Measurements from ENCODE around the gene RALA. TPM values are rescaled to one million over a fixed set of nuclear protein-coding genes. Genes with fewer than 3 reads are reported as not detected.
A peak's percentile ranks its signal among the peaks of the same experiment; 100 is the strongest.

Gene RALA
- 10 to 100 TPM; 21.0 to 23.9 (median 22.4) TPM for total RNA-seq
- 20.9 TPM for polyA plus RNA-seq
- long read RNA-seq, donor 1, transcript RALA-201 (5 exons, 2,880 nt) = major isoform, 53 of 58 reads
- long read RNA-seq, donor 1, partial matches to known transcripts = 3 of 58 reads
- long read RNA-seq, donor 1, other reads (novel, unspliced or antisense) = 2 of 58 reads
- long read RNA-seq, donor 2, transcript RALA-201 (5 exons, 2,880 nt) = major isoform, 17 of 20 reads
- long read RNA-seq, donor 2, partial matches to known transcripts = 1 of 20 reads
- long read RNA-seq, donor 2, other reads (novel, unspliced or antisense) = 2 of 20 reads
- long read RNA-seq, donor 3, transcript RALA-201 (5 exons, 2,880 nt) = major isoform, 82 of 99 reads
- long read RNA-seq, donor 3, partial matches to known transcripts = 6 of 99 reads
- long read RNA-seq, donor 3, other reads (novel, unspliced or antisense) = 11 of 99 reads
- long read RNA-seq, donor 4, transcript RALA-201 (5 exons, 2,880 nt) = major isoform, 28 of 31 reads
- long read RNA-seq, donor 4, partial matches to known transcripts = 1 of 31 reads
- long read RNA-seq, donor 4, other reads (novel, unspliced or antisense) = 2 of 31 reads

DNA sequence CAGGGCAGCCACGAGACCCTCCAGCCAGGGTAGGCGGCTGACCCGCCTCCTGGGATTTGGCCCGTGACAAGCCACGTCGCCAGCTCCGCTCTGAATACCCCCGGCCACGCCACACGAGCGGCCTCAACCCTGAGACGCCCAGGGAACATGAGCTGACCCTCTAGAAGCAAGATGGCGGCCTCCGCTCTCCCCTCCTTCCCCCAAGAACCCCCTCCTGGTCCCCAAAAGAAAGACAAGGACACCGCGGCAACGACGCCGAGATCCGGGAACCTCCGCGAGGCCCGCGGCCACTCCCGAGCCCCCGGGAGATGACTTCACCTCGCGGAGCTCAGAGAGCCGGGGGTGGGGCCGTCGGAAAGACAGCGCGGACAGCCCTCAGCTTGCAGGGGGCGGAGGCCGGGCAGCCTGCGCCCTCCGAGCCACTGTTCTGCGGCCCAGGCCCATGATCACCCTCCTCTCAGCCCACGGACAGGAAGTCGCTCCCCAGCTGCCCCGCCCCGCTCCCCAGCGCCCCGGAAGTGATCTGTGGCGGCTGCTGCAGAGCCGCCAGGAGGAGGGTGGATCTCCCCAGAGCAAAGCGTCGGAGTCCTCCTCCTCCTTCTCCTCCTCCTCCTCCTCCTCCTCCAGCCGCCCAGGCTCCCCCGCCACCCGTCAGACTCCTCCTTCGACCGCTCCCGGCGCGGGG is at the start of gene RALA:
Gene RALA, plus strand, starts transcription at position 526 of the 685 bp plus-strand sequence. CDS start 63,096 bp downstream, outside the sequence.
- intact Hi-C loops (cut with DNase I) = loop anchor here in 1 of 4 donors (5.0 kb wide), 1 partner anchor 109 kb away; no protein-coding TSS in a partner anchor
- H3K4me3 ChIP-seq (ENCODE audit: low read length) = peak within 1 kb of the TSS; percentile 76
- H3K9me3 ChIP-seq (ENCODE audit: control insufficient read depth, low read length) = no peaks in the 10 kb centered on the region
- no peaks in the 10 kb centered on the region for H3K27me3 ChIP-seq (ENCODE audit: control insufficient read depth, insufficient read depth)
- whole genome bisulfite sequencing = 2% methylated on average over 56 of the region's 56 CpGs
- DNase-seq = peak; percentile 95 to 98 (median 97)
- peak; percentile 99 for ATAC-seq
- H3K27ac ChIP-seq (ENCODE audit: low read length) = peak within 1 kb of the TSS; percentile 95
- peaks cover 3% of the 10 kb centered on the region for H3K4me1 ChIP-seq (ENCODE audit: control insufficient read depth, insufficient read depth, low read length)

- H3K9me3 ChIP-seq (ENCODE audit: control insufficient read depth, low read length) = no peaks in the 10 kb centered on the region
- no peak overlapping the region for H3K4me3 ChIP-seq (ENCODE audit: low read length)
- no peaks in the 10 kb centered on the region for H3K4me1 ChIP-seq (ENCODE audit: control insufficient read depth, insufficient read depth, low read length)
- H3K27ac ChIP-seq (ENCODE audit: low read length) = no peak overlapping the region
- intact Hi-C loops (cut with DNase I) = no loop called here
- H3K27me3 ChIP-seq (ENCODE audit: control insufficient read depth, insufficient read depth) = no peaks in the 10 kb centered on the region
- 100% methylated on average over 2 of the region's 2 CpGs for WGBS
- DNase-seq (no peak), ATAC-seq (no peak)
Measured at GRCh38 chr7:39574673-39575349, 48.6 kb upstream of the RALA start.

DNA sequence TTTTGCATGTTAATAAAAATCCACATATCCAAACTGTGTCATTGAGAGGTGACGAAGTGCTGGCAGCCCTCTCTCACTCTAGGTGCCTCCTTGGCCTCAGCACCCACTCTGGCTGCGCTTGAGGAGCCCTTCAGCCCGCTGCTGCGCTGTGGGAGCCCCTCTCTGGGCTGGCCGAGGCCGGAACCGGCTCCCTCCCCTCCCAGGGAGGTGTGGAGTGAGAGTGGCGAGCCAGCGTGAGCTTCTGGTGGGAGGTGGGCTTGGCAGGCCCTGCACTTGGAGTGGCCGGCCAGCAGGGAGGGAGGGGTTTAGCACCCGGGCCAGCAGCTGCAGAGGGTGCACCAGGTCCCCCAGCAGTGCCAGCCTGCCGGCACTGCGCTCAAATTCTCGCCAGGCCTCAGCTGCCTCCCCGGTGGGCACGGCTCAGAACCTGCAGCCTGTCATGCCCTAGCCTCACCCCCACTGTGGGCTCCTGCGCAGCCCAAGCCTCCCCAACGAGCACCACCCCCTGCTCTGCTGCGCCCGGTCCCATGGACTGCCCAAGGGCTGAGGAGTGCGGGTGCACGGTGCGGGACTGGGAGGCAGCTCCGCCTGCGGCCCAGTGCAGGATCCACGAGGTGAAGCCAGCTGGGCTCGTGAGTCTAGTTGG is 46.0 kb upstream of the RALA start:
- DNase-seq (peak in 2 of 3 donors; percentile 19 to 54), ATAC-seq (no peak)
- Histone ChIP-seq H3K4me3 (ENCODE audit: low read length) (no peak overlapping the region), H3K27ac (ENCODE audit: low read length) (no peak overlapping the region), H3K9me3 (ENCODE audit: control insufficient read depth, low read length) (no peaks in the 10 kb centered on the region), H3K27me3 (ENCODE audit: control insufficient read depth, insufficient read depth) (no peaks in the 10 kb centered on the region), H3K4me1 (ENCODE audit: control insufficient read depth, insufficient read depth, low read length) (no peaks in the 10 kb centered on the region)
- WGBS = 94% methylated on average over 27 of the region's 27 CpGs
- intact Hi-C loops (cut with DNase I) = no loop called here

- DNase-seq (peak; percentile 72 to 80 (median 78)), ATAC-seq (peak; percentile 89 to 92)
- H3K4me1 ChIP-seq (ENCODE audit: control insufficient read depth, insufficient read depth, low read length) = no peaks in the 10 kb centered on the region
- WGBS = 21% methylated on average over 8 of the region's 8 CpGs
- H3K4me3 ChIP-seq (ENCODE audit: low read length) = no peak overlapping the region
- H3K27ac ChIP-seq (ENCODE audit: low read length) = no peak overlapping the region
- no peaks in the 10 kb centered on the region for H3K9me3 ChIP-seq (ENCODE audit: control insufficient read depth, low read length)
- intact Hi-C loops (cut with DNase I) = loop anchor here (2.0 to 5.0 kb wide), 2 partner anchors 166 to 167 kb away; no protein-coding TSS in a partner anchor
- H3K27me3 ChIP-seq (ENCODE audit: control insufficient read depth, insufficient read depth) = no peaks in the 10 kb centered on the region
Measured at GRCh38 chr7:39580149-39580874, 43.1 kb upstream of the RALA start.

GRCh38 chr7:39582536-39582935 is 40.8 kb upstream of the RALA start:
- Histone ChIP-seq H3K27ac (ENCODE audit: low read length) (no peak overlapping the region), H3K9me3 (ENCODE audit: control insufficient read depth, low read length) (no peaks in the 10 kb centered on the region), H3K27me3 (ENCODE audit: control insufficient read depth, insufficient read depth) (no peaks in the 10 kb centered on the region), H3K4me1 (ENCODE audit: control insufficient read depth, insufficient read depth, low read length) (no peaks in the 10 kb centered on the region), H3K4me3 (ENCODE audit: low read length) (no peak overlapping the region)
- 90% methylated on average over 2 of the region's 2 CpGs for WGBS
- intact Hi-C loops (cut with DNase I) = loop anchor here in 1 of 4 donors (5.0 kb wide), 1 partner anchor 165 kb away; no protein-coding TSS in a partner anchor
- DNase-seq (no peak), ATAC-seq (no peak)

DNA sequence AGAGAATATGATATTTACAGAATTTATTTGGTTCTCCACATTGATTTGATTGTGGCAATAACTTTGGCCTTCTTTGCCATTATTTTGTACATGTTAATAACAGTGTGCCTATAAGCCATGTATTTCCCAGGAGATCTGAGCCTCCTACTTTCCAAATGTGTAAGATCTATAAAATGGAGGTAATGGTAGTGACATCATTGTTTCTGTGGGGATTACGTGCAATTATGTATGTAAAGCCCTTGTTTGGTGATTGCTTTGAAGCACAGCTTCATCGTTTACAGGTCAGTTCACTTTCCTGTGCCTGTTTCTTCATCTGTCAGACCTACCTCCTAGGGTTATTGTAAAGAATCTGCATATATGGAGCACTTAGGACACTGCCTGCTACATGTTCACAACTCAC is 39.8 kb upstream of the RALA start:
- Histone ChIP-seq H3K4me1 (ENCODE audit: control insufficient read depth, insufficient read depth, low read length) (no peaks in the 10 kb centered on the region), H3K9me3 (ENCODE audit: control insufficient read depth, low read length) (no peaks in the 10 kb centered on the region), H3K27me3 (ENCODE audit: control insufficient read depth, insufficient read depth) (no peaks in the 10 kb centered on the region), H3K27ac (ENCODE audit: low read length) (no peak overlapping the region), H3K4me3 (ENCODE audit: low read length) (no peak overlapping the region)
- WGBS = 82% methylated on average over 2 of the region's 2 CpGs
- intact Hi-C loops (cut with DNase I) = loop anchor here in 1 of 4 donors (5.0 kb wide), 1 partner anchor 164 kb away; no protein-coding TSS in a partner anchor
- no peak for ATAC-seq
- DNase-seq = no peak

- no peak for ATAC-seq
- Histone ChIP-seq H3K27me3 (ENCODE audit: control insufficient read depth, insufficient read depth) (no peaks in the 10 kb centered on the region), H3K4me3 (ENCODE audit: low read length) (no peak overlapping the region), H3K9me3 (ENCODE audit: control insufficient read depth, low read length) (no peaks in the 10 kb centered on the region), H3K4me1 (ENCODE audit: control insufficient read depth, insufficient read depth, low read length) (peaks cover 2% of the 10 kb centered on the region), H3K27ac (ENCODE audit: low read length) (no peak overlapping the region)
- intact Hi-C loops (cut with DNase I) = no loop called here
- no peak for DNase-seq
Measured at GRCh38 chr7:39587393-39587792, 36.0 kb upstream of the RALA start.

GRCh38 chr7:39588416-39588815 is 35.0 kb upstream of the RALA start:
- no peaks in the 10 kb centered on the region for H3K27me3 ChIP-seq (ENCODE audit: control insufficient read depth, insufficient read depth)
- WGBS = 63% methylated on average over 5 of the region's 5 CpGs
- no peak for DNase-seq
- H3K27ac ChIP-seq (ENCODE audit: low read length) = no peak overlapping the region
- peaks cover 2% of the 10 kb centered on the region for H3K4me1 ChIP-seq (ENCODE audit: control insufficient read depth, insufficient read depth, low read length)
- intact Hi-C loops (cut with DNase I) = no loop called here
- H3K9me3 ChIP-seq (ENCODE audit: control insufficient read depth, low read length) = no peaks in the 10 kb centered on the region
- no peak overlapping the region for H3K4me3 ChIP-seq (ENCODE audit: low read length)
- no peak for ATAC-seq

DNA sequence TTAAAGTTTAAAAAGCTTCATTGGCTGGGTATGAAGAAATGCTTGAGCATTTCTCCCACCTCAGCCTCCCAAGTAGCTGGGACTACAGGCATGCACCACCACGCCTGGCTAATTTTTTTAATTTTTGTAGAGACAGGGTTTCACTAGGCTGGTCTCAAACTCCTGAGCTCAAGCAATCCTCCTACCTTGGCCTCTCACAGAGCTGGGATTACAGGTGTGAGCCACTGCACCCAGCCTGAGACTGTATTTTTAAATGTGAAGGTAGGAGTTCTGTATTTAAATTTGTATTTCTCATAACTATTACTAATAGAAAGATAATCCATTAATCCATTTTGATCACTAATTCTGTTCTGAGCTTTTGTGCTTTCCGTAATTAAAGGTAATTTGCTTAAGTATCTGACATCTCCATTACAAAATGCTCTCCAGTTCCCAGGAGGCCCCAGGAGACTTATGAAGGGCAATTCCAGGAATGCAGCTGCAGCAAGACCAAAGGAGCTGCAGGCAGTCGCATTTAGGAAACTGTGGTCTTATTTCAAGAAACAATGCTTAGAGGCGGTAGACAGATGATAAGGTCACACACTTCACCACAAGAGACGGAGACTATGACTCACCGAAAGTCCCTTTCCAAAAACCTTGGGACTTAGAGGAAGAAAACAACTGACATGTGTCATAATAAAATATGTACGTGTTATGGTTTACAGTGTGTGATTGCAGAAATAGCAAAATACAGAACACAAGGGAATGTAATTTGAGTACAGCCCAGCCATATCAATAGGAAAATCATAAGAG is 33.9 kb upstream of the RALA start:
- Histone ChIP-seq H3K27me3 (ENCODE audit: control insufficient read depth, insufficient read depth) (no peaks in the 10 kb centered on the region), H3K27ac (ENCODE audit: low read length) (no peak overlapping the region), H3K4me3 (ENCODE audit: low read length) (no peak overlapping the region), H3K9me3 (ENCODE audit: control insufficient read depth, low read length) (no peaks in the 10 kb centered on the region), H3K4me1 (ENCODE audit: control insufficient read depth, insufficient read depth, low read length) (peaks cover 2% of the 10 kb centered on the region)
- peak; percentile 56 to 89 for ATAC-seq
- intact Hi-C loops (cut with DNase I) = no loop called here
- 36% methylated on average over 7 of the region's 7 CpGs for WGBS
- no peak for DNase-seq
